Activated CD4-positive, CD25-positive, alpha-beta regulatory T cell treated with anti-CD3 and anti-CD28 coated beads, Interleukin-2, amount 50 U/mL, for 72 hours (primary cell): ENCODE measurements around the gene SARS1.
A peak's percentile ranks its signal among the peaks of the same experiment; 100 is the strongest.
"Not testable (repeated sequence)": the region's sequence is repeated elsewhere in the genome, so short reads cannot be mapped to it uniquely, and the experiment has no call there.

Source experiments
- DNase-seq: peaks from one replicate; pipeline ENCODE4 v3.0.0; 2021

SARS1 gene

GRCh38 chr1:109193653-109194590 lies 19.8 kb upstream of the SARS1 start:
- peak; percentile 58 for DNase-seq

- DNase-seq, result no peak
These were observed 16.3 kb upstream of the SARS1 start for GRCh38 chr1:109197158-109198042.

- DNase-seq, result no peak
These were observed 15.5 kb upstream of the SARS1 start for GRCh38 chr1:109198043-109198695.

GRCh38 chr1:109198745-109199144 lies 15.0 kb upstream of the SARS1 start:
- DNase-seq, result no peak

- DNase-seq, result no peak
These were observed 14.0 kb upstream of the SARS1 start for GRCh38 chr1:109199710-109200109.

GRCh38 chr1:109201123-109201703 lies 12.5 kb upstream of the SARS1 start:
- no peak for DNase-seq

GRCh38 chr1:109204484-109204883 lies 9.2 kb upstream of the SARS1 start:
- DNase-seq, result no peak

GRCh38 chr1:109206339-109206738 lies 7.4 kb upstream of the SARS1 start:
- no peak for DNase-seq

- no peak for DNase-seq
These were observed 6.1 kb upstream of the SARS1 start for GRCh38 chr1:109207467-109208103.

GRCh38 chr1:109208394-109208793 lies 5.3 kb upstream of the SARS1 start:
- no peak for DNase-seq

- DNase-seq, result no peak
These were observed 4.8 kb upstream of the SARS1 start for GRCh38 chr1:109208836-109209463.

GRCh38 chr1:109210058-109210457 lies 3.7 kb upstream of the SARS1 start:
- DNase-seq, result no peak

- no peak for DNase-seq
These were observed 334 bp upstream of the SARS1 start for GRCh38 chr1:109213345-109213823.

GRCh38 chr1:109214695-109215623 lies 1.2 kb downstream of the SARS1 start:
- DNase-seq, result no peak

- DNase-seq, result no peak
These were observed 2.9 kb downstream of the SARS1 start for GRCh38 chr1:109216662-109217061.

- DNase-seq, result no peak
These were observed 4.8 kb downstream of the SARS1 start for GRCh38 chr1:109218516-109218915.

GRCh38 chr1:109221201-109221600 lies 7.5 kb downstream of the SARS1 start:
- not testable (repeated sequence) for DNase-seq

GRCh38 chr1:109225308-109225707 lies 11.6 kb downstream of the SARS1 start:
- no peak for DNase-seq

- no peak for DNase-seq
These were observed 12.2 kb downstream of the SARS1 start for GRCh38 chr1:109225711-109226445.

GRCh38 chr1:109228167-109228566 lies 14.4 kb downstream of the SARS1 start:
- no peak for DNase-seq
